Vagina (tissue), 2 donors: ENCODE results near the gene ARFGEF3.

Experiments used
- POLR2A ChIP-seq, 2 donors: fragments of 450-650 bp; IDR thresholded peaks; one replicate each; pipeline ENCODE4 v1.6.1; 2017; ENCODE audit warnings: antibody characterized with exemption in 2 of 2, mild to moderate bottlenecking in 2 of 2, moderate library complexity in 2 of 2
- POLR2AphosphoS5 ChIP-seq, 2 donors: sonication (generic); formaldehyde crosslinking; IDR thresholded peaks; one replicate each; pipeline ENCODE4 v1.9.0; 2017; ENCODE audit warnings: antibody characterized with exemption in 2 of 2, mild to moderate bottlenecking in 2 of 2, low read depth in 1 of 2; ENCODE audit not compliant: insufficient read depth in 1 of 2
- TF ChIP-seq, protein P1 (sequence below), 3 experiments: fragments of 450-650 bp in 2 of 3; fragments of 200-600 bp in 1 of 3; sonication (generic) in 1 of 3; IDR thresholded peaks; one replicate each; pipeline ENCODE4 v1.5.1; 2017 to 2019; ENCODE audit warnings: antibody characterized with exemption in 3 of 3, mild to moderate bottlenecking in 2 of 3, moderate library complexity in 2 of 3

DNA sequence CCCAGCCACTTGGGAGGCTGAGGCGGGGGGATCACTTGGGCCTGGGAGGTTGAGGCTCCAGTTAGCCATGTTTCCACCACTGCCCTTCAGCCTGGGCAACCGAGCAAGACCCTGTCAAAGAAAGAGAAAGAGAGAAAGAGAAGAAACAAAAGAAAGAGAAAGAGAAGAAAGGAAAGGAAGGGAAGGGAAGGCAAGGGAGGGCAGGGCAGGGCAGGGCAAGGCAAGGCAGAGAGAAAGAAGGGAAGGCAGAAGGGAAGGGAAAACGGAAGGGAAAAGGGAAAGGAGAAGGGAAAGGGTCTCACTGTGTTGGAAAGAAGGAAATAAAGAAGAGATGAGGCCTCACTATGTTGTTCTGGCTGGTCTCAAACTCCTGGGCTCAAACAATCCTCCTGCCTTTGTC lies 104.4 kb downstream of the ARFGEF3 start:
- TF ChIP-seq, protein P1, sequence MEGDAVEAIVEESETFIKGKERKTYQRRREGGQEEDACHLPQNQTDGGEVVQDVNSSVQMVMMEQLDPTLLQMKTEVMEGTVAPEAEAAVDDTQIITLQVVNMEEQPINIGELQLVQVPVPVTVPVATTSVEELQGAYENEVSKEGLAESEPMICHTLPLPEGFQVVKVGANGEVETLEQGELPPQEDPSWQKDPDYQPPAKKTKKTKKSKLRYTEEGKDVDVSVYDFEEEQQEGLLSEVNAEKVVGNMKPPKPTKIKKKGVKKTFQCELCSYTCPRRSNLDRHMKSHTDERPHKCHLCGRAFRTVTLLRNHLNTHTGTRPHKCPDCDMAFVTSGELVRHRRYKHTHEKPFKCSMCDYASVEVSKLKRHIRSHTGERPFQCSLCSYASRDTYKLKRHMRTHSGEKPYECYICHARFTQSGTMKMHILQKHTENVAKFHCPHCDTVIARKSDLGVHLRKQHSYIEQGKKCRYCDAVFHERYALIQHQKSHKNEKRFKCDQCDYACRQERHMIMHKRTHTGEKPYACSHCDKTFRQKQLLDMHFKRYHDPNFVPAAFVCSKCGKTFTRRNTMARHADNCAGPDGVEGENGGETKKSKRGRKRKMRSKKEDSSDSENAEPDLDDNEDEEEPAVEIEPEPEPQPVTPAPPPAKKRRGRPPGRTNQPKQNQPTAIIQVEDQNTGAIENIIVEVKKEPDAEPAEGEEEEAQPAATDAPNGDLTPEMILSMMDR (IDR thresholded peaks at IDR 0.05): no peak
- TF ChIP-seq POLR2A (IDR thresholded peaks at IDR 0.05) (no peak), POLR2AphosphoS5 (IDR thresholded peaks at IDR 0.05; ENCODE audit: insufficient read depth in 1 of 2, low read depth in 1 of 2) (no peak)
